ENCODE data around the gene PEX26. TPM values are rescaled to one million over a fixed set of nuclear protein-coding genes. Genes with fewer than 3 reads are reported as not detected.
A peak's percentile ranks its signal among the peaks of the same experiment; 100 is the strongest.

The PEX26 gene
- total RNA-seq, 1 experiment from 2014 or later, result 47.1 TPM

DNA sequence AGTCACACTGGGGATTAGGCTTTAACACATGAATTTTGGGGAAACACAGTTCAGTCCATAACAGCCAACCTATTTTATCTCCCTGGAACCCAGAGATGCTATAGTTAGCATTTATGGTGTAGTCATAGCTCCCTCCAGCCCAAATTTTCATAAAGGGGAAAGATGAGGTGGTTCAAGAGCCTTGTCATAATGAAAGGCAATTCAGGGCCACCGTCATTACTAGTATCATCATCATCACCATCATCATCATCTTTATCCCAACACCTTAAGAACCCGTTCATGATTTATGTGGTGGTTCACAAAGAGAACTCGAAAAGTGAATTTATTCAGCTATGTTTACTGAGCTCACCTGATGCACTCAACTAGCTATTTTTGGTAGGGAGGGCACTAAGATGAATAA, 30.4 kb downstream of the PEX26 start:
- no TSS peak for BruUV-seq (replicated peaks)
- H3K4me1 Mint-ChIP-seq (ENCODE audit: insufficient read depth, unreplicated experiment), result peaks cover 8% of the 10 kb centered on the region
- no peak overlapping the region for H3K4me3 Mint-ChIP-seq (ENCODE audit: unreplicated experiment)
- no peak for DNase-seq (ENCODE audit: unreplicated experiment)
- ChIA-PET POLR2A (interaction anchor here (0.6 kb wide), 1 partner anchor 38 kb away, joined by 3 read pairs; no protein-coding TSS in a partner anchor), CTCF (interaction anchor here (0.6 kb wide), 1 partner anchor 217 kb away, joined by 3 read pairs; no protein-coding TSS in a partner anchor)
- H3K27ac Mint-ChIP-seq (ENCODE audit: low read depth, unreplicated experiment), result no peak overlapping the region
- intact Hi-C loops (cut with micrococcal nuclease), result no loop called here
- H3K27me3 Mint-ChIP-seq (ENCODE audit: insufficient read depth, unreplicated experiment), result no peaks in the 10 kb centered on the region
- TF ChIP-seq, protein P1, sequence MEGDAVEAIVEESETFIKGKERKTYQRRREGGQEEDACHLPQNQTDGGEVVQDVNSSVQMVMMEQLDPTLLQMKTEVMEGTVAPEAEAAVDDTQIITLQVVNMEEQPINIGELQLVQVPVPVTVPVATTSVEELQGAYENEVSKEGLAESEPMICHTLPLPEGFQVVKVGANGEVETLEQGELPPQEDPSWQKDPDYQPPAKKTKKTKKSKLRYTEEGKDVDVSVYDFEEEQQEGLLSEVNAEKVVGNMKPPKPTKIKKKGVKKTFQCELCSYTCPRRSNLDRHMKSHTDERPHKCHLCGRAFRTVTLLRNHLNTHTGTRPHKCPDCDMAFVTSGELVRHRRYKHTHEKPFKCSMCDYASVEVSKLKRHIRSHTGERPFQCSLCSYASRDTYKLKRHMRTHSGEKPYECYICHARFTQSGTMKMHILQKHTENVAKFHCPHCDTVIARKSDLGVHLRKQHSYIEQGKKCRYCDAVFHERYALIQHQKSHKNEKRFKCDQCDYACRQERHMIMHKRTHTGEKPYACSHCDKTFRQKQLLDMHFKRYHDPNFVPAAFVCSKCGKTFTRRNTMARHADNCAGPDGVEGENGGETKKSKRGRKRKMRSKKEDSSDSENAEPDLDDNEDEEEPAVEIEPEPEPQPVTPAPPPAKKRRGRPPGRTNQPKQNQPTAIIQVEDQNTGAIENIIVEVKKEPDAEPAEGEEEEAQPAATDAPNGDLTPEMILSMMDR (IDR thresholded peaks at IDR 0.05; ENCODE audit: unreplicated experiment), result no peak
- peaks cover 12% of the 10 kb centered on the region for H3K36me3 Mint-ChIP-seq (ENCODE audit: insufficient read depth, unreplicated experiment)
- H3K9me3 Mint-ChIP-seq (ENCODE audit: unreplicated experiment), result no peaks in the 10 kb centered on the region

DNA sequence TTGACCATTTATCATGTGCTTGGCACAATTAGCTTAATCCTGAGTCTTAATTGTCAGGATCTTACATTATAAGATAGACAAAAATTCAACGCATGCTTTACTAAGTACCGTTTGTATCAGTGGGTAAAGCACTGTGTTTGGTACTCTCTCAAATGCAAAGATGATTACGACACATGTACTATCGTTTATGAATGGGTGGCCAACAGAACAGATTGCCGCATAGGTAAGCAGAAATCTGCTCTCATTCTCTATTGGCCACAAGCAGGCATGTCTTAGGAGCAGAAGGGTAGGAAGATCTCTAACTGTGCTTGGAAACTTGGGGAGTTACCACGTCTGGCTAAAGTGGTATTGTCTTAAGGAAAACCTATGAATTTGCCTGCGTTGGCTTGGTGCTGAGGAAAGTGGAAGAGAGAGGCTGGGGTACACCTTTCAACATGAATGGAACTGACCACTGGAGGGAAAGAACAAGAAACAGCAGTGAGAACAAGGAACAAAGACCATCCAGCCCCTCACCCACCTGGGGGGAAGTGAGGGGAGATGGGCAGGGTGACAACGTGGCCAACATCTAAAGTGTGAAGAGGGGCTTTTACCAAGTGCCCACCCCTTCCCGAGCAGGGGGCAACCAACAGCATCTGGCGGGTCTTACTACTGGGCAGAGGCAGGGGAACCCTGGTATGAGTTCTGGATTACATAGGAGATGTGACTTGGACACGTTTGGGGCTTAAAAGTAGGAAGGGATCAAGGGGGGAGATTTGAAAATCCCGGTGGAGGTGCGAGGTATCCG, 31.8 kb downstream of the PEX26 start:
- no peak for DNase-seq (ENCODE audit: unreplicated experiment)
- CTCF ChIA-PET, result interaction anchor here (1.4 kb wide), 1 partner anchor 17 kb away, joined by 3 read pairs; no protein-coding TSS in a partner anchor
- no TSS peak for BruUV-seq (replicated peaks)
- Mint-ChIP-seq H3K27me3 (ENCODE audit: insufficient read depth, unreplicated experiment) (no peaks in the 10 kb centered on the region), H3K9me3 (ENCODE audit: unreplicated experiment) (no peaks in the 10 kb centered on the region), H3K4me1 (ENCODE audit: insufficient read depth, unreplicated experiment) (peaks cover 8% of the 10 kb centered on the region), H3K4me3 (ENCODE audit: unreplicated experiment) (peak overlapping the region; percentile 56), H3K27ac (ENCODE audit: low read depth, unreplicated experiment) (no peak overlapping the region), H3K36me3 (ENCODE audit: insufficient read depth, unreplicated experiment) (peaks cover 12% of the 10 kb centered on the region)
- intact Hi-C loops (cut with micrococcal nuclease), result no loop called here
- POLR2A ChIA-PET, result interaction anchor here (1.0 kb wide), 1 partner anchor 12 kb away, joined by 3 read pairs; no protein-coding TSS in a partner anchor
- TF ChIP-seq, protein P1 (IDR thresholded peaks at IDR 0.05; ENCODE audit: unreplicated experiment), result no peak

- H3K27ac Mint-ChIP-seq (ENCODE audit: low read depth, unreplicated experiment), result no peak within 1 kb of the TSS
- no peaks in the 10 kb centered on the region for H3K27me3 Mint-ChIP-seq (ENCODE audit: insufficient read depth, unreplicated experiment)
- ChIA-PET POLR2A (no interaction called here), CTCF (interaction anchor here (0.6 to 1.4 kb wide), 2 partner anchors 18 to 280 kb away, joined by 3 read pairs; no protein-coding TSS in a partner anchor)
- intact Hi-C loops (cut with micrococcal nuclease), result no loop called here
- TF ChIP-seq, protein P1 (IDR thresholded peaks at IDR 0.05; ENCODE audit: unreplicated experiment), result no peak
- H3K4me1 Mint-ChIP-seq (ENCODE audit: insufficient read depth, unreplicated experiment), result peaks cover 8% of the 10 kb centered on the region
- H3K36me3 Mint-ChIP-seq (ENCODE audit: insufficient read depth, unreplicated experiment), result peaks cover 12% of the 10 kb centered on the region
- H3K4me3 Mint-ChIP-seq (ENCODE audit: unreplicated experiment), result peak within 1 kb of the TSS; percentile 56
- peak; percentile 33 for DNase-seq (ENCODE audit: unreplicated experiment)
- no TSS peak for BruUV-seq (replicated peaks)
- H3K9me3 Mint-ChIP-seq (ENCODE audit: unreplicated experiment), result no peaks in the 10 kb centered on the region
Measured at GRCh38 chr22:18110194-18110953, 32.6 kb downstream of the PEX26 start, which contains the start of gene TUBA8. TUBA8 (plus strand) TSS chr22:18110809; CDS start chr22:18110866, 57 bp downstream.

All from MCF 10A (cell line).